Peyer's patch (tissue), 4 donors: ENCODE results near the gene PPP2R3A.

Source experiments
- CTCF ChIP-seq, 6 experiments: fragments of 450-650 bp in 4 of 6; fragments of 200-600 bp in 2 of 6; sonication (generic) in 1 of 6; IDR thresholded peaks; one replicate each; pipeline ENCODE4 v1.5.1; 2017 to 2019; ENCODE audit warnings: antibody characterized with exemption in 6 of 6, mild to moderate bottlenecking in 3 of 6, moderate library complexity in 1 of 6
- POLR2A ChIP-seq, 2 donors: fragments of 450-650 bp; IDR thresholded peaks; one replicate each; pipeline ENCODE4 v1.5.1; 2017; ENCODE audit warnings: antibody characterized with exemption in 2 of 2, mild to moderate bottlenecking in 2 of 2, moderate library complexity in 2 of 2

- TF ChIP-seq CTCF (IDR thresholded peaks at IDR 0.05) (no peak), POLR2A (IDR thresholded peaks at IDR 0.05) (peak; percentile 21 to 62)
Measured at GRCh38 chr3:136196064-136196400, 230.5 kb downstream of the PPP2R3A start, which contains the start of gene MSL2.
